Keratinocyte (primary cell): Measurements from ENCODE around the gene SNN.

ENCODE experiments used
- CTCF ChIP-seq, 3 experiments: IDR thresholded peaks in 1 of 3; conservative IDR thresholded peaks in 1 of 3; optimal IDR thresholded peaks in 1 of 3; 2 replicates in 2 of 3; 3 replicates in 1 of 3; pipeline versions ENCODE3 to v1.5.1; 2011; ENCODE audit warnings: low read length in 3 of 3, mild to moderate bottlenecking in 3 of 3, moderate library complexity in 2 of 3, control low read depth in 1 of 3, inconsistent platforms in 1 of 3; ENCODE audit not compliant: insufficient read depth in 2 of 3; ENCODE audit errors: extremely low read depth in 1 of 3
- EZH2 ChIP-seq: IDR thresholded peaks from one replicate; pipeline ENCODE4 v1.6.1; 2012; ENCODE audit warnings: inconsistent platforms, mild to moderate bottlenecking, low read length, moderate library complexity

GRCh38 chr16:11662582-11662981, 5.7 kb upstream of the SNN start:
- TF ChIP-seq CTCF (optimal IDR thresholded peaks at IDR 0.05 in 1 of 3, IDR thresholded peaks at IDR 0.05 in 1 of 3, conservative IDR thresholded peaks at IDR 0.05 in 1 of 3; ENCODE audit: extremely low read depth in 1 of 3, insufficient read depth in 2 of 3, low read length in 3 of 3) (no peak), EZH2 (no peak)
